Activated CD8-positive, alpha-beta memory T cell treated with anti-CD3 and anti-CD28 coated beads, Interleukin-2, amount 50 U/mL, for 24 hours (primary cell): ENCODE results near the gene WNT4.
"Not testable (repeated sequence)": the region's sequence is repeated elsewhere in the genome, so short reads cannot be mapped to it uniquely, and the experiment has no call there.

Experiments
- DNase-seq: peaks from one replicate; pipeline ENCODE4 v3.0.0-alpha.2; 2020; ENCODE audit errors: extremely low read depth

WNT4 gene

GRCh38 chr1:22111115-22111514 lies 31.8 kb downstream of the WNT4 start:
- DNase-seq, result no peak

GRCh38 chr1:22110016-22110415 lies 32.9 kb downstream of the WNT4 start:
- DNase-seq, result no peak

GRCh38 chr1:22108339-22109105 lies 34.4 kb downstream of the WNT4 start:
- DNase-seq, result no peak

GRCh38 chr1:22107126-22107525 lies 35.8 kb downstream of the WNT4 start:
- DNase-seq, result no peak

GRCh38 chr1:22105611-22106207 lies 37.2 kb downstream of the WNT4 start:
- no peak for DNase-seq

GRCh38 chr1:22104865-22105437 lies 37.9 kb downstream of the WNT4 start:
- DNase-seq, result peak; percentile 21

GRCh38 chr1:22104094-22104493 lies 38.8 kb downstream of the WNT4 start:
- no peak for DNase-seq

GRCh38 chr1:22102746-22103145 lies 40.2 kb downstream of the WNT4 start:
- DNase-seq, result no peak

GRCh38 chr1:22101995-22102394 lies 40.9 kb downstream of the WNT4 start:
- no peak for DNase-seq

GRCh38 chr1:22101199-22101598 lies 41.7 kb downstream of the WNT4 start:
- DNase-seq, result no peak

- no peak for DNase-seq
These were observed 42.7 kb downstream of the WNT4 start for GRCh38 chr1:22100168-22100567.

- DNase-seq, result no peak
These were observed 44.1 kb downstream of the WNT4 start for GRCh38 chr1:22098752-22099151.

- DNase-seq, result no peak
These were observed 46.4 kb downstream of the WNT4 start for GRCh38 chr1:22096463-22096862.

GRCh38 chr1:22096036-22096435 lies 46.9 kb downstream of the WNT4 start:
- no peak for DNase-seq

GRCh38 chr1:22093513-22093912 lies 49.4 kb downstream of the WNT4 start:
- no peak for DNase-seq

GRCh38 chr1:22092026-22092768 lies 50.7 kb downstream of the WNT4 start:
- not testable (repeated sequence) for DNase-seq

- no peak for DNase-seq
These were observed 52.0 kb downstream of the WNT4 start for GRCh38 chr1:22090867-22091266.

- no peak for DNase-seq
These were observed 53.1 kb downstream of the WNT4 start for GRCh38 chr1:22089787-22090186.

- no peak for DNase-seq
These were observed 53.7 kb downstream of the WNT4 start for GRCh38 chr1:22089134-22089571.

- no peak for DNase-seq
These were observed 54.6 kb downstream of the WNT4 start for GRCh38 chr1:22088331-22088730.

- DNase-seq, result no peak
These were observed 62.7 kb downstream of the WNT4 start for GRCh38 chr1:22080191-22080590.

GRCh38 chr1:22078133-22078532 lies 64.8 kb downstream of the WNT4 start:
- no peak for DNase-seq
